8988T (cell line): ENCODE results near the gene STRN4.

Experiments
- DNase-seq: peaks from one replicate; pipeline ENCODE4 v3.0.0; 2011

Gene STRN4

DNA sequence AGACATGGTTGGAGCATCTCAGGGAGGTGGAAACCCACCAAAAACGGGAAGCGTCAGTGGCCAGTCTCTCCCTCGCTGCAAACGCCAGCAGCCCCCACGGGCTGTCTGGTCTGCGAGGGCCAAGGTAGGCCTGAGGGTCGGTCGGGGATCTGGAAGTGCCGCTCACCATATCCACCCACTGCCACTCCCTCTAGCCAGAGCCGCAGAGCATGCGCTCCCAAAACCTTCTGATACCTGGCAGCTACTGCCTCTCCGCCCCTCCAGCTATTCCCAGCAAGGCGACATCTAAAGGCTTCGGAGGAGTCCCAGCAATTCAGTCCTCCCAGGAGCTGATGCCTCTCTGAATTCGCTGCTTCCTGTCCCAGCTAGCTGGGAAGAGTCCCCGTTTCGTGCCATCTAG, 4.8 kb downstream of the STRN4 start:
- no peak for DNase-seq

DNA sequence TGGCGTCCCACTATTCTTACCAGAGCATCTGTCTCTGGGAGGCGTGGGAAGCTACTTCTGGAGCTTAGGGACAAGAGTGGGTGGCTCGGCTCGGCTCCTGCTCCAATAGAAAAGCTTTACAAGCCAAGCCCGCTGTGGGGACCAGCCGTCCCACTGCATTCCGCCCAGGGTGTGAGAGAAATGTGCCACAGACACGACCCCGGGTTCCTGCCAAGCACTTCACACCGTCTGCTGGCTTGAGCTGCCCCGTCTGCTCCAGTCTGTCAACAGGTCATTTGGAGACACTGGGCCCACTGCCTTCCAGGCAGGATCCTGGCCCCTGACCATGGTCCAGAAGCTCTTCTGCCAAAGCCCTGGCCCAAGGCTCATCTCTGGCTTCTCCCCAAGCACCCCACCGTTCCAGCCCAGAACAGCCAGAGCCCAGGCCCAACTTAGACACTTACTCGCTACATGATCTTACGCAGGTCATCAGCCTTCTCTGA, 6.9 kb downstream of the STRN4 start:
- DNase-seq: no peak

DNA sequence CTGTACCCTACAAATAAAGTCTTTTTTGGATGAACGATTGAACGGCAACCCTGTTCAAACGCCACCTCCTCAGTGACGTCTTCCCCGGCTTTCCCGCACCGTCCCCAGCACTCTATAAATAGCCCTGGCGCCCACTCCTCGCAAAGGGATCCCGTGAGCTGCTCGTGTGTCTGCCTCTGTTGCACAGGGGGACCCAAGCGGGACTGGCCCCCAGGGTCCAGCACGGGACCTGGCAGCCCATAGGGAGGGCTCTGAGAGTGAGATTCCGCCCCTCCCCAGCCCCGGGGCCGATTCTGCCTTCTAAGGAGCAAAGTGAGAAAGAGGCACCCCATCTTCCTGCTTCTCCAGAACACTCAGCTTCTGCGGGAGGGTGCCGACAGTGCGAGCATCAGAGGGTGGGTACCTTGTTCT, 8.5 kb downstream of the STRN4 start:
- no peak for DNase-seq

DNA sequence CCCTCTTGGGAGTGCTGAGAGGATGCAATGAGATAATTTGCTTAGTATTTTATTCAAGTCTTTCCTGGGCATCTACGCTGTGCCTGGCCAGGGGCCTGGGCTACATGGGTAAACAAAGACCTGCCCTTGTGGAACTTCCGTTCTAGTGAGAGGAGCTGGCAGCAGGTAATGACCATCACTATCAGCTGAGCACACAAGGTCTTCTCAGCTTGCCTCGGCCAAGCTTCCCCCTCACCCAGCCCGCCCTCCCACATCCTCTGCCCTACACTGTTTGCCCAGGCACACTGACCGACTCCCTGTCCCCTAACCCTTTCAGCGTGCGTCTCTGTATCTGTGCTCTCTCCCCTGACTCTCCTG, 9.0 kb downstream of the STRN4 start:
- DNase-seq: no peak

DNA sequence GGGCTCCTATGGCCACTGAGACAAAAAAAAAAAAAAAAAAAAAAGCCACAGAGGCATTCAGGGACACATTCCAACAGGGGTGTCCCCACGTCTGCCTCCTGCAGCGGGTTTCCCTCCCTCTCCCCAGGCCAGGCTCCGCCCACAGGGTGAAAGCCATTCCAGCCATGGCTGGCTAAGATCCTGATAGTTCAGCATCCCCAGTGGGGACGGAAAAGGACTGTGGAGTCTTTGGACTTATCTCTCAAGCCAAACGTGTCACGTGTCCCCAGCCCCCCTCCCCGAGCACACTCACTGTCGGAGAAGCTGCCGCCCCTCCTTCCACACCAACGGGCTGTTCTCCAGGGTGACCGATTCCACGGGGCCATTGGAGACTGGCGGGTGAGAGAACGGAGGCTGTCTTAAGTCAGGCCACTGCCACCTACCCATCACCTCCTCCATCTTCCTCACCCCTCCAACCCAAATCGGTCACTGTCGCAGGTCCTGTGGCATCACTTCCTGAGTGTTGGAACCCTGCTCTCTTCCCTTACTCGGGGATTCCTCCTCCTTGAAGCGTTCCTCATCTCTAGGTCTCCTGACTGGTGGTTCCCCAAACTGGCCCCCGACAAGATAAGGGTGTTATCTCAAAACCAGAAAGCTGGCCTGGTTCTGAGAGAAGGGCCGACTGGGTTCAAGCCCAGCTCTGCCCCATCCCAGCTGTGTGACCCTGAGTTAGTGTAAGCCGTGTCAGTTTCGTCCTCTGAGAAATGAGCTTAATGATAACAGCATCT, 9.5 kb downstream of the STRN4 start:
- DNase-seq: no peak

DNA sequence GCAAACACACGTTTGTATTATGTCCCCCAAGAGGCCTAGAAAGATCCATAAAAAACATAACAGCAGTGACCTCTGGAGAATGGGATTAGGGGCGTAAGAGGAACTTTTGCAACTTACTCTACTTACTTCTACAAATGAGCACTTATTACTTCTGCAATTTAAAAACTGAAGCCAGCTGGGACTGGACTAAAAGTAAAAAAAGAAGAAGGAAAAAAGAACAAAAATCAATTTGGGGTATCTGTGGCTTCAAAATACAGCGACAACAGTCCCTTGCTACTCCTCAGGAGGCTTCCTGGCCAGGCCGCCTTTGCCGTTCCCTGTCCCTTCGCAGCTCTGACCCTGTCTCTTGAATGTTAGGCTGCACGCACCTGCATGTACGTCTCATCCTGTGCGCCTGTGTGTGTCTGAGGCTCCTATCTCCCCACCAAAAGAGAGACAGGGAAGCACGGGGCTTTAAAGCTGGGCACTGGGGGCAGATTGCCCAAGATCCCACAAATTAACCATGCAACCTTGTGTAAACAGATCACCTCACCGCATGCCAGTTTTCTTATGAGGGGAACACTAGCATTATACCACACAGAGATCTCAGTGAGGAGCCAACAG, 12.5 kb downstream of the STRN4 start:
- no peak for DNase-seq

DNA sequence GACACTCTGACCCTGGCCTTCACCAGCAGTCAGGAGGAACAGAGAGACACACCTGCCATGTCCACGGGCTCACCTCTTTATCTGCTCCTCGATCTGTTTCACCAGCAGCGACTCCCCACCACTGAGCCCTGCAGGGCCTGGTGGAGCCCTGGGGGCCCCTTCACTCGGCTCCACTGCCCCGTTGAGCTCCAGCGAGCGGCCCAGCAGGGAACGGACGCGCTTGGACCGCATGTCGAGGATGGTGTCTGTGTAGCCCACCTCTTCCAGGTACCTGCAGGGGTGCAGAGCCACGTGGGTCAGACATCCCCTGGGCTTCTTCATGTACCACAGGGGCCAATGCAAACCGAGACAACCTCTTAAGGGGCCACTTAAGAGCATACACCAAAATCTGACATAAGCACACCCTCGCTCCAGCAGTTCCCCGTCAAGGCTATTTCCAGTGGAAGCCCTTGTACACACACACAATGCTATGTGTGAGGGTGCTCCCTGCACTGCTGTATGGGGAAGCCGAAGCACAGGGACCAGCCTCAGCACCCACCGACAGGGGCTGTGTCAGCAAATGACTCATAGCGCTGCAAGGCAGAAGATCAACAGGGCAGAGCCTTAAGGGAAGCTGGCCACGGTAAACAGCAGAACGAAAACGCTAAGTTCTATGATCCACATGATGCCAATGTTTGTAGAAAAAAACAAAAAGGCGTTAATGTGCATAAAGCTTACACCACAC, 13.1 kb downstream of the STRN4 start:
- no peak for DNase-seq

DNA sequence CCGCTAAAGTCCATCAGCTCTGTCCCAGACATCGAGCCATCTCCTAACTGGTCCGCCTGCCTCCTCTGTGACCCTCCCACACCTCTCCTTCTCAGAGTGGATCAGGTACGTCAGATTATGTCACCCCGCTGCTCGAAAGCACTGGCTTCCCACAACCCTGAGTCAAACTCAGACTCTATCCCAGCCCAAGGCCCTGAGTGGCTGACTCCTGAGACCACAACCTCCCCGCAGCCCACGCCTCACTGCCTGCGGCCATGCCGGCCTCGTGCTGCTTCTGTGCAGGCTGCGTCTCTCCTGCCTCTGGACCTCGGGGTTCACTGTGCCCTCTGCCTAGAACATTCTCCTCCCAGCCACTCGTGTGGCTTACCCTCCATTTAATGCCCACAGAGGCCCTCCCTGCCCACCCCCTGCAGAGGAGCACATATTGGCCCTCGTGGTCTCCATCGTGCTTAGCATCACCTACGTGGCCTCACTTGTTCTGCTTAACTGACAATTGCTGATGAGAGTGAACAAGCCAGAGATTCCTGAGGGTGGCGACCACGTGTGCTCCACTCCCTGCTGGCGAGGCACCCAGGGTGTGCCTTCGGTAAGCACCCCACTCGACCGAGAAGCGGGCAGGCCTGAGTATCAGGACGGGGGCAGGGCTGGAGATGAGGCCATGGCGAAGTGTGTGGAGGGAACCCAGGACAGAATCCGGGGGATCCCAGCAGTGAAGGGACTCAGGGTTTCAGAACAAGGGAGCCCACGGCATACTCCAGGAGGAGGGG, 13.9 kb downstream of the STRN4 start:
- no peak for DNase-seq

DNA sequence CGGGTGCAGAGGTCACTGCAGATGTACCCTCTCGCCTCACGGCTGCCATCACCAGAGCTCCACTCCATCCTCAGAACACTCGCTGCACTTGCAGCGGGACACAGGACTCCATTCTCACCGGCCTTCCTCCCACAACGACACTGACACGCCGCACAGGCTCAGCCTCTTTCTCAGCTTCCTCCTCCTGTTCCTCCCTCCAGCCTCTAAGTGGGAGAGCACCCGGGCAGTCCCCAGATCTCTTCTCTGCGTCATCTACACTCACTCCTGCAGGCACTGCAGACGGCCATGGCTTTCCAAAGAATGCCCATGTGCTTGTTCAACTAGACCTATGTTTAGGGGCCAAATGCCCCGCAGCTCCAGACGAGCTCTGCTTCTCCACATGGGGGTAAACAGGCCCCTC, 14.7 kb downstream of the STRN4 start:
- DNase-seq: no peak

DNA sequence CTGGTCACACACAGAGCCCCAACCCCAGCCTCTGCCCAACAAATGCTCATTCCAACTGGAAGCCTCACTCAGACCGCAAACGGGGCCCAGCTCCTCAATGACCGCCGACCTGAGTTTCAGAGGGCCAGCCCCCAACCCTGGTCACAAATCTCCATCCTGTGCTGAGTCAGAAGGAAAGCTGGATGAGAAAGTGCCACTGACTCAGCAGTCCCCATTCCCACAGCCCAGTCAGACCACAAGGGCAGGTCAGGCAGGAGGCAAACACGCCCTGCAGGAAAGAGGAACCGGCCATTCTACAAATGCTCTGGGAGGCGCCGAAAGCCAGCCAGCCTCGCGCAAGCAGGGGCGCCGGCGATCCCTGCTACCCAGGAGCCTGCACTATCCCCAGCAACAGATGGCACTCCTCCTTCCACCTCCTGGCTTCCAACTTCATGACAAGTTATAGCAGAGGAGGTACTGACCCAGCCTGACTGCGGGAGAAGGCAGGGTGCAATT, 15.2 kb downstream of the STRN4 start:
- DNase-seq: no peak

DNA sequence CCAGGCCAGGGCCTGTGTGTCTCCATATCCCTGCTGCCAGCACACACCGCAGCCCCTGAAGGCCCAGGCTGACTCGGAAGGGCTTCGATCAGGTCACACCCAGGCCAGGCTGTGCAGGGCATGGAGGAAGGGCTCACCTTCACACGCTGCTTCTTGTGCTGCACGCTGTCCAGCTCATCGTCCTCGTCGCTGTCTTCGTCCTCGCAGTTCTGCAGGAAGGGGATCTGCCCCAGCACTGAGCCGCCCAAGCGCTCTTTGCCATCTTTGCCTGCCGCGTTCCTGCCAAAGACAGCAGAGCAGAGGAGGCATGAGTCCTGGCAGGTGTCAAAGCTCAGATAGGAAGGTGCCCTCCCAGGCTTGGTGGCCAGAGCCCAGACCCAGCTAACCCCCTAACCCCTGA, 15.7 kb downstream of the STRN4 start:
- no peak for DNase-seq

DNA sequence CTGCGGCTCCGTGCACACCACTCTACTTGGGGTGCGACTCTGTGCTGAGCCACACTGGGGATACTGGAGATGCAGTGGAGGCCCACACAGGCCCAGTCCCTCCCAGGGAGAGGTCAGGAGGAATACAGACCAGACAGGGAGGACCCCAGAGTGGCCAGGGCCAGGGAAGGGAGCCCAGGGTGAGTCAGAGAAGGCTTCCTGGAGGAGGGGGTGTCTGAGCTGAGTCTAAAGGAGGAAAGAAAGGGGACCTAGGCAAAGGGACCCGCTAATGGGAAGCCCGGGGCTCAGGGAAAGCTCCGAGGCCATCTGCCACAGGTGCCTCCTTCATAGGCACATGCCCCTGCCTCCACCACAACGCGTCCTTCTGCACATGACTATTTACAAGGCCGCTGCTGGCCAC, 16.1 kb downstream of the STRN4 start:
- no peak for DNase-seq

DNA sequence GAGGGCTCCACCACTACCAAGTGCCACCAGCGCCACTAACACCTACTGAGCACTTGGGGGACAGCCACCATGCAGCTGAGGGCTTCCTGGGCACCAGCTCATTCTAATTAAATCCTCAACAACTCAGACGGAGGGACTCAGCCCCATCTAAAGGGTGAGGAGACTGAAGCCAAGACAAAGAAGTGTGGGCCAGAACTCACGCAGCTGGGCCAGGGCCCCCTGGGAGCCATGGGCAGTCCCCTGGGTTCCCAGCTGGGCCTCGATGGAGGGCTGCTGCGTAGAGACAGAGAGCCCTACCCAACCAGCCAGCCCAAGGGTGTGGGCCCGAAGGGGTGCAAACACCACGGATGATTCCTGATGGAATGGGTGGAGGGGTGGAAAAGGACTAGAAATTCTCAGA, 16.6 kb downstream of the STRN4 start:
- DNase-seq: no peak

DNA sequence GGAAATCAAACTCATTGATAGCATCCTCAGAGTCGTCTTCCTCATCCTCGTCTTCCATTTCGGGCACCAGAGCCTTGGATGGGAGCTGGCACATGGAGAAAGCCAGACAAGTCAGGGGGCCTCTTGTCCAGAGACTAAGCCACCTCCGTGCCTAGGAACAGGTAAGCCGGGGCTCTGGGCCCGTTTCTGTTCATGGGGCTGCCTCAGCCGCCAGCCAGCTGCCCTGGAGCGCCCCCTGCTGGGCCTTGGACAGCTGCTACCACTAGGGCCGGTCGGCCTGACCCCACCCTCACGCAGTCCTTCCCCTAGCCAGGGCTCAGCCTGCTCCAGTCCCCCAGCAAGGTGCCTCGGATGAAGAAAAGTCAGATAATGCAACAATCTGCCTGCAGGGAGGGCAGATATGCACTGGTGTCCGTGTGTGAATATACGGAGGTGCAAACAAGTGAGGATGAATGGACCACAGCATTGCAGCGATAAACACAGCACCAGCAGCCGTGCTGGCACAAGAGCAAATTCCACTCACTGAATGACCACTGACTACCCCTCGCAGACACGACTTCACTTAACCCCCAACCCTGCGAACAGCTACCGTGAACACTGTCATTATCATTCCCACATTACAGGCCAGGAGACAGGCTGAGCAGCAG, 17.4 kb downstream of the STRN4 start:
- DNase-seq: peak; percentile 90

DNA sequence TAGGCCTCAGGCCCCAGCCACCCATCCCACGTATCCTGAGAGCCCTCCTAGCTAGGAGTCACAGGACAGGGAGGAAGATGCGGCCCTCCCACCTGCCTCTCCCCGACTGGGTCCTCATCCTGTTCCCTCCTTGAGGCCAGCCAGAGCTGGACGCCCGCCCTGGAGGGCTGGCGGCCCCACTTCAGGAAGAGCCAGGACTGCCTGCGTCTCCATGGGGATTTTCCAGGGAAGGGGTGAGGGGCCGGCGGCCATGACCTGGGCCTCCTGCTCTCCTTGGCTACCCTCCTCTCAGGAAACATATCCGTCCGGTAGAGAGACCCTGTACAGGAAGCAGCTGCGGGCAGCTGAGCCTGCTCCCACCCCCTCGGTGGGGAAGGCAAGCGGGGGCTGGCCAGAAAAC, 18.0 kb downstream of the STRN4 start:
- DNase-seq: no peak

DNA sequence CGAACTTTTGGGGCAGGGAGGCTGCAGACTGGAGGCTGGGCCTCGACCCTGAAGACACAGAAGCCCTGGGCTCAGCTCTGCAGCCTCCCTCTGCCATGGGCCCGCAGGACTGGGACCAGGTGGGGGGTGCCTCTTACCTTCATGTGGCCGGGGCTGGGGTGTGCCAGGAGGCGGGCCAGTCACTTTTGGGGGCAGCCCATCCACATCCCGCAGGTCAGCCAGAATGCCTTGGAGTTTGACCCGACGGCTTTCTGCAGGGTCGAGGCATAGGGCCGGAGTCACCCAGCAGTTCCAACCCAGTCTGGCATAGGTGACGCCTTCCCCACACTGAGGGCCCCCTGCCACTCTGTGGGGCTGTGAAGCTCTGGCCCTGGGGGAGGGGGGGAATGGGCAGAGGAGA, 18.5 kb downstream of the STRN4 start:
- DNase-seq: no peak

DNA sequence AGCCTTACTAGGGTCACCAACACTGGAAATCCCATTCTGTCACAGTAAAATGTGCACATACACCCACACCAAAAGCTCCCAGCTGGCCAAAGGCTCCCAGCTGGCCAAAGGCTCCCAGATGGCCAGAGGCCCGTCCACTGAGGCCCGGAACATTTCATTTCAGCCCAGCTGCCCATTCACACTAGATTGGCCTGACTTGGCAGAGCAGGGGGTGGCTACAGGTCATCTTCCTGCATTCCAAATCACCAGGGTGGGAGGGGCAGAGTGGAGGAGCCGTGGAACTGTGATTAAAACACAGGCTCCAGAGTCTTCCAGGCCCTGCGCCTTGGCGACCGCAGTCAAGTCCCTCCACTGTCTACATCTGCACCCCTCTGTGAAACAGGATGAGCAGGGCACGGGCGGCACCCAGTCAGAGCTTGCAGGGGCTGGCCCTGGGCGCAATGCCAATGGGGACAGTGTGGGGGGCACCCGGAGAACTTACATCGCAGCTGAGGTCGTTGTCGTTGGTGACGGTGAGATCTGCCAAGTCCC, 19.2 kb downstream of the STRN4 start:
- no peak for DNase-seq

DNA sequence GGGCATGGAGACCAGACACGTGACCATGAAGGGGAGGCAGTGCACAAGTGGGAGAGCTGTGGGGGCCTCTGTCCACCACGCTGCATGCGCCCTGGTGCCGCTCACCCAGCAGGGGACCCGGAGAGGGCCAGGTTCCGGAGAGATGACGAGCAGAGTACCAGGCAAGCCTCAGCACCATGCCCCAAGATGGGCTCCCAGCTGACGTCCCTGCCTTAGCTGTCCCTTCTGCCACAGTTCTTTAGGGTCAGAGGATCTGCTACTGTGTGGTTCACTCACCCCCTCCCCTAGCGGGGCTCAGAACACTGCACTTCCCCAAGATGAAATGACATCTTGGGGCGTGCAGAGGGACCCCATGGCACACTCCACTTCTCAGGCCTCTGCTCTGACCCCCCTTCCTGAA, 19.7 kb downstream of the STRN4 start:
- DNase-seq: no peak

DNA sequence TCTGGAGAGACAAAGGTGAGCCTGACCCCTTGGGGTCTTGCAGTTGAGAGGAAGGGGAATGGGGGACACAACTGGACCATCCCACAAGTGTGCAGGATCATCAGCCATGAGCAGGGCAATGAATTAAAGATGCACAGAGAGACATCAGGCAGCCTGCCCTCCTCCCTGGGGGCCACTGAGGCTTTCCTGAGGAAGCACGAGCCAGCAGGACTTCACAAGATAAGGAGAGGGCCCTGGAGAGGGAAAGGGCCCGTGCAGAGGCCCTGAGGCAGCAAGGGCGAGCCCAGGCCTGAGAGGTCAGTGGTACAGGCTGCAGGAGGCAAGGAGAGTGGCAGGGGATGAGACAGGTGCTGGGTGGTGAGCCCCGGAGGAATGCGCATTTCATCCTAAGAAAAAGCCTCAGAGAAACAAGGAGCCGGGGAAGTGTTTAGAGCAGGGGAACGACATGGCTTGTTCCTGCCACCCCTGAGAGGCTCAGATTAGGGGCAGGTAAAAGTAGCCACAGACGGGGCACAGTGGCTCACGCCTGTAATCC, 20.3 kb downstream of the STRN4 start:
- DNase-seq: no peak

DNA sequence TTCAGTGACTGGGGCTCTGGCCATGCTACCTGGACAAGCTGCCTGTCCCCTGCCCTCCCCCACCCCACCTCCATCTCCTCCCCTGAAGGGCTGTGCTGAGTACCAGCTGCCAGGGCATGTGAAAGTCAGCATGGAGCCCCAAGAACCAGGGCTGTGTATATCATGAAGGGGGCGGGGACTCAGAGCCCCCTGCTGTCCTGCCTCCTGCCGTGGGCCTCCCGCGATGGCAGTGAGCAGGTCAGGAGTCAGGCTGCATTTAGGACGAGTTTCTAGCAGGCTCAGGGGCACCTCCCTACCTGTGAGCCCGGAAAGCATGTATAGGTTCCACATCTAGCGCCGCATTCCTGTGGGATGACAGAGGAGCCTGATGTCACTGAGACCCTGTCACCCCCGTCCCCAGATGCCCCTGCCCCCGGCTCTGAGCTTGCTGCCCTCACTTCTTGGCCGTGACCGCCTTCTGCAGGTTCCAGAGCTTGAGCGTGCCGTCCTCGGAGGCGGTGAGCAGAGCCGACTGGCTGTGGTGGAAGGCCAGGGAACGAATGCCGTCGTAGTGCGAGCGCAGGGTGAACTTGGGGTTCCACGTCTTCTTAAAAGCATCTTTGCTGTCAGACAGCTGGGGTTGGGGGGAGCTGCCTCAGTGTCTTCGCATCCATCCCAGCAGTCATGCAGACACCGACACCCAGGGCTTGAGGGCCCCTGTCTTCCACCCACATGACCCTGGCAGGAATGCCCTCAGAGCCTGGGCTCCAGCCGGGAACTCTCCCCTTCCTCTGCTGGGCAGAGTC, 21.0 kb downstream of the STRN4 start:
- no peak for DNase-seq

DNA sequence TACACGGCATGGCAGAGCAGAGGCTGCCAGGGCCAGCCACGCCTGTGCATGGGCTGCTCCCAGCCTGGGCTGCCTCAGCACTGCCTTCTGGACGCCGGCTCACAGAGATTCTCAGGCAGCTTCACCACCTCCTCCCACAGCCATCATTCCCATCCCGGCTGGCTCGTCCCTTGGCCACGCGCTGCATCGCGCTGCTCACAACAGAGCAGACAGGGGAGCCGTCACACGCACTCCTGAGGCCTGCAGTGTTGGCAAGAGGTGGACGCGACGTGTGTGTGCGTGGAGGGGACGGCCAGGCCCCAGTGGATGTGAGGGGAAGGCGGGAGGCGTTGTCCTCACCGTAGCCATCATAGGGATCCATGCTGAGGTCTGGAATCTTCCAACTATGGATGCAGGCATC, 21.8 kb downstream of the STRN4 start:
- DNase-seq: no peak
